ENCODE results near the gene PPFIBP1.

The PPFIBP1 gene

DNA sequence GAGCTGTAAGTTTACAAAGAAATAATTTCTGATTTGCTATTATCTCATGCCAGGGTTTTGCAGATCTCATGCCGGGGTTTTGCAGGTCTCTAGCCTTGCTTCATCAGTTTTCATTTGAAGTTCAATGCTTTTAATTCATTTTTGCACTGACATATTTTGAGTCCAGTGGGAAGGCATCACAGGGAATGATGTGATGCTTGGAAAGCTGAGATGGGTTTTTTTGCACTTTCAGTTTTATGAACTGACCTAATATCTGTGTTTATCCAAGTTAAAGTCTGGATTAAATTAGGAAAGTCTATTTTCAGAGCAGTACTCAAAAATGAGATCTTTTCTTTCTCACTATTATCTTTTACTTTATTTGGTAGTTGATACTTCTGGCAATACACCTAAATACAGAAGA lies 148.6 kb downstream of the PPFIBP1 start:
- TF ChIP-seq, protein P1, sequence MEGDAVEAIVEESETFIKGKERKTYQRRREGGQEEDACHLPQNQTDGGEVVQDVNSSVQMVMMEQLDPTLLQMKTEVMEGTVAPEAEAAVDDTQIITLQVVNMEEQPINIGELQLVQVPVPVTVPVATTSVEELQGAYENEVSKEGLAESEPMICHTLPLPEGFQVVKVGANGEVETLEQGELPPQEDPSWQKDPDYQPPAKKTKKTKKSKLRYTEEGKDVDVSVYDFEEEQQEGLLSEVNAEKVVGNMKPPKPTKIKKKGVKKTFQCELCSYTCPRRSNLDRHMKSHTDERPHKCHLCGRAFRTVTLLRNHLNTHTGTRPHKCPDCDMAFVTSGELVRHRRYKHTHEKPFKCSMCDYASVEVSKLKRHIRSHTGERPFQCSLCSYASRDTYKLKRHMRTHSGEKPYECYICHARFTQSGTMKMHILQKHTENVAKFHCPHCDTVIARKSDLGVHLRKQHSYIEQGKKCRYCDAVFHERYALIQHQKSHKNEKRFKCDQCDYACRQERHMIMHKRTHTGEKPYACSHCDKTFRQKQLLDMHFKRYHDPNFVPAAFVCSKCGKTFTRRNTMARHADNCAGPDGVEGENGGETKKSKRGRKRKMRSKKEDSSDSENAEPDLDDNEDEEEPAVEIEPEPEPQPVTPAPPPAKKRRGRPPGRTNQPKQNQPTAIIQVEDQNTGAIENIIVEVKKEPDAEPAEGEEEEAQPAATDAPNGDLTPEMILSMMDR (IDR thresholded peaks at IDR 0.05; ENCODE audit: borderline replicate concordance, insufficient read depth, low read depth, low read length) = no peak
- no peak overlapping the region for H3K4me3 ChIP-seq (ENCODE audit: low read depth, low read length)

DNA sequence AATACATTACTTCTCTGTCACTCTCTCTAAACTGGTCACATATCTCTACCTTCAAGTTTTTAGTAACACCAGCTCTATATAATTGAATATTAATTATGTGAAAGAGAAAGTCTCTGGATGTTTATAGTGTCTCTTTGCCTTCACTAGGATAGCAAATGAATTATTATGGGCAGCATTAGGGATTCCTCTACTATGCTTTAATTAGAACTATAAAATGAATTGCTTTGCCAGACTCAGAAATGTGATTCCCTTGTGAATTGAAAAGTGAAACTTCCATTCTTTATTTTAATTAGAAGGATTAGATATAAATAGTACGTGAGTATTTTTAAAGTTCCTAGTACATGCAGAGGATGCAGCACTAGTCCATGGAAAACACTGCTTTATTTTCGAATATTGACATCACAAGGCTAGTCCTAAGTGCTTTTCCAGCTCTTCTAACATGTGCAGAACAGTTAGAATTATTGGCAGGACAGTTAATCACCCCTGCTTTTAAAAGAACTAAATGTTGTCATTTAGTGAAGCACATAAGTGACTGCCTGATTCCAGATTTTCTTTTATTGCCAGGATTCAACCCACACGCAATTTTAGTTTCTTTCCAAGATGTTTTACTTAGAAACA lies 149.2 kb downstream of the PPFIBP1 start:
- H3K4me3 ChIP-seq (ENCODE audit: low read depth, low read length) = no peak overlapping the region
- TF ChIP-seq, protein P1 (IDR thresholded peaks at IDR 0.05; ENCODE audit: borderline replicate concordance, insufficient read depth, low read depth, low read length) = no peak

DNA sequence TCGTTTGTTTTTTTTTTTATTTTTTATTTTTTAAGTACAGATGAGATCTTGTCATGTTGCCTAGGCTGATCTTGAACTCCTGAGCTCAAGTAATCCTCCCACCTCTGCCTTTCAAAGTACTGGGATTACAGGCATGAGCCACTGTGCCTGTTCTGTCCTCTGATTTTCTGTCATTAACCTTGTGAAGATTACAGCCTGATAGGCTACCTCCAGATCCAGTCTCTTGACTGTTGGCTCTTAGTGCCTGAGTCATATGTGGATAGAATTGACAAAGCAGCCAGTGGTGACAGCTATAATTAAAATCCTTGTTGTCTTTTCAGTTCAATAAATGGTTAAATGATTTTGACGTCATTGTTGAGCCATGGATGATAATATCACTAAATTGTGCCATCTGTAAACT lies 151.0 kb downstream of the PPFIBP1 start:
- H3K4me3 ChIP-seq (ENCODE audit: low read depth, low read length) = no peak overlapping the region
- TF ChIP-seq, protein P1 (IDR thresholded peaks at IDR 0.05; ENCODE audit: borderline replicate concordance, insufficient read depth, low read depth, low read length) = no peak

DNA sequence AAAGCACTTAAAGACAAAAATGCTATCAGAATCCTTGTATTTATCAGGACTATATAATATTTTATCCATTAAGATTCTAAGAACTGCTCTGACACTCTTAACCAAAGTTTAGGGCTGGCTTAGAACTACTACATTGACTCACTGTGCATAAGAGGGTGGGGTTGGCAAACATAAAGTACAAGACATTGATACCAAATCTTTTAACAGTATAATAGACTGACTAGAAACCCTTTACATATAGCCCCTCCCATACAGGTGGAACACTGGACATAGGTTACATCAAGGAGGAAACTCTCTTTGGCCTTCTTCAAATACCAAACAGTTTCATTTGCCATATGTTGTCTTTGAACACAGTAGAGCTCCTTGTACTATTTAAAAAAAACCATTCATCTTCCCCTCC lies 156.6 kb downstream of the PPFIBP1 start:
- TF ChIP-seq, protein P1 (IDR thresholded peaks at IDR 0.05; ENCODE audit: borderline replicate concordance, insufficient read depth, low read depth, low read length) = no peak
- no peak overlapping the region for H3K4me3 ChIP-seq (ENCODE audit: low read depth, low read length)

DNA sequence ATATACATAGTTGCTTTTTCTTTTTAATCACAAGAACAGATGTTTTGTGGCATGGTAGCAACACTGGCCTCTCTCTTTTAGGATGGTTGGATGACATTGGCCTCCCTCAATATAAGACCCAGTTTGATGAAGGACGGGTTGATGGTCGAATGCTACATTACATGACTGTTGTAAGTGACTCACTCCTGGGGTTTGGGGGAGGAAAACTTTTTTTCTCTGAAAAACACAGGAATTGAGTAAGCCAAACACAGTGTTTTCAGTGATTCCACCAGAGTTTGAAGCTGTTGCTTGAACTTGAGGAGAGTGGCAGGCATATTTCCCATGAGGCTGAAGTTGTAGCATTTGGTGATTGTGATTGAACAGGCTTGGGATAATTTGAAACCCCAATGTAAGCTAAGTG lies 158.5 kb downstream of the PPFIBP1 start:
- TF ChIP-seq, protein P1 (IDR thresholded peaks at IDR 0.05; ENCODE audit: borderline replicate concordance, insufficient read depth, low read depth, low read length) = no peak
- no peak overlapping the region for H3K4me3 ChIP-seq (ENCODE audit: low read depth, low read length)

DNA sequence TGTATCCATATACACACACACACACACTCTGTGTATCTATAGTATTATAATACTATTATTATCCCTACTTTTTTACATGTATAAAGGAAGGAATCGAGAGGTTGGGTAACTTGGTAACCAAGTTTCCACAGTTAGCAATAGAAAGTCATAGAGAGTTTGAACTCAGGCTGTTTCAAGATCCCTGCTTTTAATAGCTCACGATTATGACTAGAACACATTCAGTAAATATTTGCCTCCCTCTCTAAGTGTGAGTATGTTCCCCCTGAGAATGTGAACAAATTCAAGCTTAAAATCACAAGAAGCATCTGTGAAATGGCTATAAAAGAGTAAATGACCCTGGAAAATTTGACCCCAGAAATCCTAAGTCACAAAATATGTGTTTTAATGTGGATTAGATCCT lies 161.3 kb downstream of the PPFIBP1 start:
- no peak overlapping the region for H3K4me3 ChIP-seq (ENCODE audit: low read depth, low read length)
- TF ChIP-seq, protein P1 (IDR thresholded peaks at IDR 0.05; ENCODE audit: borderline replicate concordance, insufficient read depth, low read depth, low read length) = no peak

DNA sequence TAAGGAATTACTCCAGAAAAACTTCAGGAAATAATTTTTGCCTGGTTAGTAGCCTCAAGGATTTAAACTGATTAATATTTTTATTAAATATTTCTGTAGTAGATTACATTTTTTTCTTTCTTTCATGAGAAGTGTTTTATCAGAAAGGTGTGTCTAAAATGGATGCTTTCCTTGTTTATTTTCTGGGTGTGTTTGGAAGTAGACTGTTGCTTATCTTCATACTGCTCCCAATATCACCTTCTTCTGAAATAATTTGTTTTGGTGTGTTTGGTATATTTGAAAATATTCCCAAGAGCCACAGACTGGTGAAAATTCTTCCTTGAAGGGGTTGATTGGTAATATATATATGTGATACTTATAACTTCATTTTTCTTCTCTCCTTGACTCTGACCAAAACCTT lies 162.1 kb downstream of the PPFIBP1 start:
- no peak overlapping the region for H3K4me3 ChIP-seq (ENCODE audit: low read depth, low read length)
- TF ChIP-seq, protein P1 (IDR thresholded peaks at IDR 0.05; ENCODE audit: borderline replicate concordance, insufficient read depth, low read depth, low read length) = no peak

All from GM12875 (cell line).